Measurements from ENCODE around the gene MED9.
"Not testable (repeated sequence)": the region's sequence is repeated elsewhere in the genome, so short reads cannot be mapped to it uniquely, and the experiment has no call there.

MED9 gene

DNA sequence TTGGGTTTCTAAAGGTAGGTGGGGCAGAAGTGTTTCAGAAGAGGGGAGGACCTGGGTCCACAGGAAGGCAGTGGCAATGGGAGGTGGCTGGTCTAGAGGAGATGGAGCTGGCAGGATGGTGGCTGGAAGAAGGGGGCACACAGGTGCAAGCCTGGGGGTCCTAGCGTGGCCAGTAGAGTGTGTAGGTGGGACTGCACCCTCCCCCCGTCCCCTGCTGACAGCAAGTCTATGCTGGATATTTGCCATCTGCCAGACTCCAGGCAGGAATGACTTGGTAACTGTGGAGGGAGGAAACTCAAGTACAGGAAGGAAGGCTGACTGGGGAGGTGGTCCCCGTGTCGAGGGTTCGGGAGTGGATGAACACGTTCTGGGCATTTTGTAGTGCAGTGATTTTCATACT, 8.6 kb downstream of the MED9 start:
- CTCF ChIA-PET: no interaction called here
- Histone ChIP-seq H3K4me1 (ENCODE audit: control insufficient read depth, insufficient read depth, low read length) (no peaks in the 10 kb centered on the region), H3K4me3 (ENCODE audit: low read depth, low read length) (no peak overlapping the region), H3K36me3 (ENCODE audit: control insufficient read depth in 2 of 2, insufficient read depth in 1 of 2, low read length in 2 of 2) (peaks cover 31 to 68% of the 10 kb centered on the region in 2 experiments), H3K9me3 (ENCODE audit: control insufficient read depth, insufficient read depth, low read depth, low read length) (no peaks in the 10 kb centered on the region), H3K27ac (ENCODE audit: extremely low read depth, low read depth, low read length) (no peak overlapping the region)
- TF ChIP-seq ZNF426 (tag by site-specific recombination; IDR thresholded peaks at IDR 0.05) (no peak), SP2 (tag by site-specific recombination; IDR thresholded peaks at IDR 0.05) (no peak), ZNF24 (tag by site-specific recombination; IDR thresholded peaks at IDR 0.05) (no peak)
- POLR2A ChIA-PET: no interaction called here

- POLR2A ChIA-PET; H3K27ac ChIP-seq (ENCODE audit: extremely low read depth, low read depth, low read length); H3K4me3 ChIP-seq (ENCODE audit: low read depth, low read length); H3K9me3 ChIP-seq (ENCODE audit: control insufficient read depth, insufficient read depth, low read depth, low read length); H3K4me1 ChIP-seq (ENCODE audit: control insufficient read depth, insufficient read depth, low read length): not testable (repeated sequence)
- CTCF ChIA-PET: interaction anchor here (0.8 kb wide), 1 partner anchor 12 kb away, joined by 3 read pairs; no protein-coding TSS in a partner anchor
- H3K36me3 ChIP-seq (ENCODE audit: control insufficient read depth in 2 of 2, insufficient read depth in 1 of 2, low read length in 2 of 2): peaks cover 26 to 70% of the 10 kb centered on the region in 2 experiments
These were observed 9.6 kb downstream of the MED9 start for GRCh38 chr17:17486416-17486815.

GRCh38 chr17:17487998-17488397, 11.2 kb downstream of the MED9 start:
- TF ChIP-seq ZNF664 (tag by site-specific recombination; IDR thresholded peaks at IDR 0.05) (no peak), ZFP37 (tag by site-specific recombination; IDR thresholded peaks at IDR 0.05) (no peak), REPIN1 (tag by site-specific recombination; IDR thresholded peaks at IDR 0.05; ENCODE audit: low read depth) (no peak), ZBTB6 (tag by site-specific recombination; IDR thresholded peaks at IDR 0.05) (no peak), REST (tag by site-specific recombination; IDR thresholded peaks at IDR 0.05) (no peak)
- CTCF ChIA-PET: interaction anchor here (0.8 kb wide), 1 partner anchor 9 kb away, joined by 5 read pairs; no protein-coding TSS in a partner anchor

DNA sequence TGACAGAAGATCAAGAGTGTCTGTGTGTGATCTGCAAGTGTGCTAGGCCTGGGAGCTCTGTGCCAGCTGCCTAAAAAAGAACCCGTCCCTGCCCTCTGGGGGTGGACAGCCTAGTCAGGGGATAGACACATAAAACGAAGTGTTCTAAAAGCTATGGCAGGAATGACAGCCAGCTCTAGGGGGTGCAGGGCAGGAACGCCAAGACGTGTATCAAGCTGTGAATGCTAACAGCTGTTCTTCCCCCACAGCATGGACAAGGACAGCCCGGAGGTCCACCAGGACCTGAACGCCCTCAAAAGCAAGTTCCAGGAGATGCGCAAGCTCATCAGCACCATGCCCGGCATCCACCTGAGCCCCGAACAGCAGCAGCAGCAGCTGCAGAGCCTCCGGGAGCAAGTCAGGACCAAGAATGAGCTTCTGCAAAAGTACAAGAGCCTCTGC, 14.3 kb downstream of the MED9 start:
- H3K4me1 ChIP-seq (ENCODE audit: control insufficient read depth, insufficient read depth, low read length): no peaks in the 10 kb centered on the region
- ChIA-PET POLR2A (no interaction called here), CTCF (interaction anchor here (0.8 to 1.8 kb wide), 4 partner anchors 18 to 189 kb away, joined by 3 to 6 read pairs (median 4); no protein-coding TSS in a partner anchor)
- no peak overlapping the region for H3K27ac ChIP-seq (ENCODE audit: extremely low read depth, low read depth, low read length)
- peaks cover 15 to 71% of the 10 kb centered on the region in 2 experiments for H3K36me3 ChIP-seq (ENCODE audit: control insufficient read depth in 2 of 2, insufficient read depth in 1 of 2, low read length in 2 of 2)
- H3K9me3 ChIP-seq (ENCODE audit: control insufficient read depth, insufficient read depth, low read depth, low read length): no peaks in the 10 kb centered on the region
- no peak overlapping the region for H3K4me3 ChIP-seq (ENCODE audit: low read depth, low read length)
- TF ChIP-seq OSR2 (tag by site-specific recombination; IDR thresholded peaks at IDR 0.05): no peak
- TF ChIP-seq ZNF239 (tag by site-specific recombination; IDR thresholded peaks at IDR 0.05): no peak
- no peak for TF ChIP-seq ZNF518A (tag by site-specific recombination; conservative IDR thresholded peaks at IDR 0.05; ENCODE audit: low read depth)
- TF ChIP-seq, protein P1, sequence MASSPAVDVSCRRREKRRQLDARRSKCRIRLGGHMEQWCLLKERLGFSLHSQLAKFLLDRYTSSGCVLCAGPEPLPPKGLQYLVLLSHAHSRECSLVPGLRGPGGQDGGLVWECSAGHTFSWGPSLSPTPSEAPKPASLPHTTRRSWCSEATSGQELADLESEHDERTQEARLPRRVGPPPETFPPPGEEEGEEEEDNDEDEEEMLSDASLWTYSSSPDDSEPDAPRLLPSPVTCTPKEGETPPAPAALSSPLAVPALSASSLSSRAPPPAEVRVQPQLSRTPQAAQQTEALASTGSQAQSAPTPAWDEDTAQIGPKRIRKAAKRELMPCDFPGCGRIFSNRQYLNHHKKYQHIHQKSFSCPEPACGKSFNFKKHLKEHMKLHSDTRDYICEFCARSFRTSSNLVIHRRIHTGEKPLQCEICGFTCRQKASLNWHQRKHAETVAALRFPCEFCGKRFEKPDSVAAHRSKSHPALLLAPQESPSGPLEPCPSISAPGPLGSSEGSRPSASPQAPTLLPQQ (tag by site-specific recombination; IDR thresholded peaks at IDR 0.05): no peak
- TF ChIP-seq REST (tag by site-specific recombination; IDR thresholded peaks at IDR 0.05): no peak

More at GRCh38 chr17:17487998-17488397, 11.2 kb downstream of the MED9 start:
- POLR2A ChIA-PET: no interaction called here
- H3K36me3 ChIP-seq (ENCODE audit: control insufficient read depth in 2 of 2, insufficient read depth in 1 of 2, low read length in 2 of 2): peaks cover 21 to 77% of the 10 kb centered on the region in 2 experiments
- H3K27ac ChIP-seq (ENCODE audit: extremely low read depth, low read depth, low read length): no peak overlapping the region
- no peaks in the 10 kb centered on the region for H3K4me1 ChIP-seq (ENCODE audit: control insufficient read depth, insufficient read depth, low read length)
- H3K4me3 ChIP-seq (ENCODE audit: low read depth, low read length): no peak overlapping the region
- no peaks in the 10 kb centered on the region for H3K9me3 ChIP-seq (ENCODE audit: control insufficient read depth, insufficient read depth, low read depth, low read length)
